Hematopoietic multipotent progenitor cell treated with erythropoietin and hydrocortisone succinate and interleukin-3 and kit ligand, for 8 days (in vitro differentiated cells): ENCODE results near the gene TMEM81.

Experiments used
- DNase-seq: peaks from one replicate; pipeline ENCODE4 v3.0.0-alpha.2; 2015

Gene TMEM81

GRCh38 chr1:205057808-205058575 is 26.3 kb downstream of the TMEM81 start:
- no peak for DNase-seq

GRCh38 chr1:205056956-205057568 is 27.2 kb downstream of the TMEM81 start:
- no peak for DNase-seq

- DNase-seq: no peak
Measured at GRCh38 chr1:205056188-205056611, 28.1 kb downstream of the TMEM81 start.

GRCh38 chr1:205054013-205054412 is 30.2 kb downstream of the TMEM81 start:
- no peak for DNase-seq

- no peak for DNase-seq
Measured at GRCh38 chr1:205053296-205053695, 31.0 kb downstream of the TMEM81 start.

GRCh38 chr1:205052690-205053089 is 31.6 kb downstream of the TMEM81 start:
- no peak for DNase-seq

GRCh38 chr1:205049479-205049878 is 34.8 kb downstream of the TMEM81 start:
- DNase-seq: no peak

- DNase-seq: no peak
Measured at GRCh38 chr1:205048382-205048781, 35.9 kb downstream of the TMEM81 start.

- no peak for DNase-seq
Measured at GRCh38 chr1:205047764-205048231, 36.5 kb downstream of the TMEM81 start.

- no peak for DNase-seq
Measured at GRCh38 chr1:205046870-205047269, 37.4 kb downstream of the TMEM81 start.

- DNase-seq: no peak
Measured at GRCh38 chr1:205045146-205045545, 39.1 kb downstream of the TMEM81 start.

- no peak for DNase-seq
Measured at GRCh38 chr1:205044741-205045140, 39.5 kb downstream of the TMEM81 start.

- DNase-seq: no peak
Measured at GRCh38 chr1:205043866-205044265, 40.4 kb downstream of the TMEM81 start.

GRCh38 chr1:205042911-205043806 is 41.1 kb downstream of the TMEM81 start, which contains the start of gene CNTN2:
Gene CNTN2, plus strand, starts transcription at chr1:205043212. Its CDS starts 9,974 bp downstream, at chr1:205053186.
- no peak for DNase-seq

GRCh38 chr1:205041998-205042910 is 42.0 kb downstream of the TMEM81 start:
- DNase-seq: no peak

- no peak for DNase-seq
Measured at GRCh38 chr1:205041001-205041715, 43.1 kb downstream of the TMEM81 start.

GRCh38 chr1:205038132-205038786 is 46.0 kb downstream of the TMEM81 start:
- DNase-seq: no peak

GRCh38 chr1:205037539-205037938 is 46.7 kb downstream of the TMEM81 start:
- no peak for DNase-seq
